Small intestine (tissue), 7 donors: ENCODE measurements around the gene EARS2. TPM values are rescaled to one million over a fixed set of nuclear protein-coding genes. Genes with fewer than 3 reads are reported as not detected.
A peak's percentile ranks its signal among the peaks of the same experiment; 100 is the strongest.

Experiments used
- DNase-seq, 2 donors: peaks; one replicate each; pipeline versions ENCODE4 v3.0.0 to v3.0.0-alpha.2; 2013
- FAIRE-seq: peaks from 2 replicates; lab custom pipeline; 2012; peaks lifted over from hg19 to GRCh38; lab: Jason Lieb, UNC
- H3K27ac ChIP-seq, 3 donors: one replicate each; pipeline ENCODE4 v1.5.1; 2013; ENCODE audit warnings: low read length in 2 of 3, mild to moderate bottlenecking in 2 of 3, control low read depth in 1 of 3, inconsistent platforms in 1 of 3, low read depth in 1 of 3, moderate library complexity in 1 of 3
- H3K27me3 ChIP-seq, 3 donors: one replicate each; pipeline ENCODE4 v1.6.1; 2013; ENCODE audit warnings: low read length in 3 of 3, inconsistent platforms in 1 of 3; ENCODE audit not compliant: control insufficient read depth in 3 of 3, insufficient read depth in 3 of 3
- H3K36me3 ChIP-seq, 3 donors: one replicate each; pipeline ENCODE4 v1.6.1; 2013; ENCODE audit warnings: low read length in 3 of 3, inconsistent platforms in 1 of 3, low read depth in 1 of 3, mild to moderate bottlenecking in 1 of 3, moderate library complexity in 1 of 3; ENCODE audit not compliant: control insufficient read depth in 3 of 3, insufficient read depth in 2 of 3
- H3K4me1 ChIP-seq, 3 donors: one replicate each; pipeline ENCODE4 v1.6.1; 2013; ENCODE audit warnings: low read length in 2 of 3, inconsistent platforms in 1 of 3, low read depth in 1 of 3, mild to moderate bottlenecking in 1 of 3, moderate library complexity in 1 of 3; ENCODE audit not compliant: control insufficient read depth in 3 of 3, insufficient read depth in 2 of 3
- H3K4me3 ChIP-seq, 3 donors: one replicate each; pipeline ENCODE4 v1.5.1; 2013; ENCODE audit warnings: low read length in 3 of 3, control low read depth in 1 of 3, inconsistent platforms in 1 of 3, low read depth in 1 of 3, mild to moderate bottlenecking in 1 of 3, moderate library complexity in 1 of 3
- H3K9me3 ChIP-seq, 2 donors: one replicate each; pipeline ENCODE4 v1.6.1; 2013; ENCODE audit warnings: low read depth in 1 of 2, low read length in 1 of 2; ENCODE audit not compliant: control insufficient read depth in 2 of 2, insufficient read depth in 1 of 2
- WGBS, 3 donors: extraction: QIAGEN DNeasy Blood & Tissue Kit; methylation state at CpG; one replicate each; pipeline ENCODE4 v1.1.7; 2013; 5-methylcytosine and 5-hydroxymethylcytosine counted together
- polyA plus RNA-seq, 4 donors: library from polyadenylated mRNA; stranded (reverse) in 3 of 4; unstranded in 1 of 4; fragments of 200-250 nt in 3 of 4; fragments of 120-200 nt in 1 of 4; gene quantifications; one replicate each; pipeline versions ENCODE4 v1.2.1 to v1.2.3, GENCODE V29; 2013
- donor health status: healthy with polysubstance abuse.
- donor health status: control.
- donor health status: control.
- donor health status: Bipolar disorder and iron deficiency.
- donor health status: healthy.

Gene EARS2
- polyA plus RNA-seq, 4 donors: 2.4 to 26.2 (median 11.9) TPM

- Histone ChIP-seq H3K27ac (no peak overlapping the region), H3K27me3 (no peaks in the 10 kb centered on the region), H3K9me3 (no peaks in the 10 kb centered on the region), H3K36me3 (peaks cover 29 to 57% (median 31%) of the 10 kb centered on the region in 3 donors), H3K4me1 (peaks cover 0 to 7% (median 0%) of the 10 kb centered on the region in 3 donors), H3K4me3 (no peak overlapping the region)
- FAIRE-seq (no peak), DNase-seq (no peak)
- WGBS, 3 donors: 90 to 97% (median 95%) methylated on average over 6 of the region's 6 CpGs
Observed at GRCh38 chr16:23563186-23563585, 6.0 kb upstream of the EARS2 start.

GRCh38 chr16:23562505-23562904 is 5.4 kb upstream of the EARS2 start:
- DNase-seq: no peak
- Histone ChIP-seq H3K4me3 (no peak overlapping the region), H3K36me3 (peaks cover 29 to 50% (median 30%) of the 10 kb centered on the region in 3 donors), H3K27ac (no peak overlapping the region), H3K9me3 (no peaks in the 10 kb centered on the region), H3K4me1 (peaks cover 0 to 7% (median 0%) of the 10 kb centered on the region in 3 donors), H3K27me3 (no peaks in the 10 kb centered on the region)
- FAIRE-seq: no peak
- 95 to 98% (median 97%) methylated on average over 13 of the region's 13 CpGs for WGBS, 3 donors

- FAIRE-seq (no peak), DNase-seq (no peak)
- H3K27me3 ChIP-seq: no peaks in the 10 kb centered on the region
- 79 to 82% (median 80%) methylated on average over 5 of the region's 5 CpGs for WGBS, 3 donors
- no peak overlapping the region for H3K27ac ChIP-seq
- no peak overlapping the region for H3K4me3 ChIP-seq
- peaks cover 0 to 9% (median 0%) of the 10 kb centered on the region in 3 donors for H3K4me1 ChIP-seq
- peaks cover 23 to 43% (median 25%) of the 10 kb centered on the region in 3 donors for H3K36me3 ChIP-seq
- H3K9me3 ChIP-seq: no peaks in the 10 kb centered on the region
Observed at GRCh38 chr16:23561586-23561985, 4.4 kb upstream of the EARS2 start.

- Histone ChIP-seq H3K36me3 (peaks cover 5 to 21% (median 7%) of the 10 kb centered on the region in 3 donors), H3K9me3 (no peaks in the 10 kb centered on the region), H3K4me3 (peak overlapping the region; percentile 86 to 98 (median 97)), H3K4me1 (peaks cover 0 to 10% (median 0%) of the 10 kb centered on the region in 3 donors), H3K27me3 (no peaks in the 10 kb centered on the region), H3K27ac (peak overlapping the region; percentile 53 to 91 (median 71))
- peak in 1 of 2 donors; percentile 14 for DNase-seq
- 2% methylated on average over 36 to 60 of the region's 60 CpGs for WGBS, 3 donors
- FAIRE-seq: no peak
Observed at GRCh38 chr16:23557779-23558702, 891 bp upstream of the EARS2 start.

GRCh38 chr16:23554536-23554935 is 2.6 kb downstream of the EARS2 start:
- 67 to 89% (median 83%) methylated on average over 3 of the region's 3 CpGs for WGBS, 3 donors
- no peaks in the 10 kb centered on the region for H3K9me3 ChIP-seq
- H3K4me3 ChIP-seq: no peak overlapping the region
- no peaks in the 10 kb centered on the region for H3K27me3 ChIP-seq
- H3K27ac ChIP-seq: no peak overlapping the region
- no peak for FAIRE-seq
- H3K36me3 ChIP-seq: peaks cover 2 to 34% (median 13%) of the 10 kb centered on the region in 3 donors
- DNase-seq: no peak
- peaks cover 0 to 10% (median 9%) of the 10 kb centered on the region in 3 donors for H3K4me1 ChIP-seq

- H3K9me3 ChIP-seq: no peaks in the 10 kb centered on the region
- no peak overlapping the region for H3K4me3 ChIP-seq
- FAIRE-seq: no peak
- H3K4me1 ChIP-seq: peaks cover 0 to 9% (median 3%) of the 10 kb centered on the region in 3 donors
- DNase-seq: peak in 1 of 2 donors; percentile 55
- no peaks in the 10 kb centered on the region for H3K27me3 ChIP-seq
- H3K27ac ChIP-seq: peak overlapping the region in 1 of 3 donors; percentile 53
- peaks cover 9 to 47% (median 15%) of the 10 kb centered on the region in 3 donors for H3K36me3 ChIP-seq
- 78 to 81% (median 81%) methylated on average over 6 of the region's 6 CpGs for WGBS, 3 donors
Observed at GRCh38 chr16:23552161-23552560, 5.0 kb downstream of the EARS2 start.

- DNase-seq (no peak), FAIRE-seq (no peak)
- WGBS, 3 donors: 95 to 98% (median 97%) methylated on average over 5 of the region's 5 CpGs
- Histone ChIP-seq H3K4me3 (no peak overlapping the region), H3K36me3 (peaks cover 9 to 62% (median 17%) of the 10 kb centered on the region in 3 donors), H3K27me3 (no peaks in the 10 kb centered on the region), H3K4me1 (peaks cover 0 to 9% (median 0%) of the 10 kb centered on the region in 3 donors), H3K27ac (no peak overlapping the region), H3K9me3 (no peaks in the 10 kb centered on the region)
Observed at GRCh38 chr16:23549938-23550337, 7.2 kb downstream of the EARS2 start.

- H3K4me1 ChIP-seq: no peaks in the 10 kb centered on the region
- no peak for FAIRE-seq
- no peak overlapping the region for H3K4me3 ChIP-seq
- no peak overlapping the region for H3K27ac ChIP-seq
- peaks cover 9 to 62% (median 15%) of the 10 kb centered on the region in 3 donors for H3K36me3 ChIP-seq
- H3K9me3 ChIP-seq: no peaks in the 10 kb centered on the region
- no peaks in the 10 kb centered on the region for H3K27me3 ChIP-seq
- no peak for DNase-seq
- 95 to 96% (median 95%) methylated on average over 14 of the region's 14 CpGs for WGBS, 3 donors
Observed at GRCh38 chr16:23544436-23544835, 12.7 kb downstream of the EARS2 start.
